ENCODE measurements around the gene LRRC57. TPM values are rescaled to one million over a fixed set of nuclear protein-coding genes. Genes with fewer than 3 reads are reported as not detected.

LRRC57 gene
- total and polyA plus RNA-seq, 2 of the 13 experiments (the other 11 are each of a cell fraction or from before 2014, with no cell fraction given): 5.8 to 14.8 TPM

DNA sequence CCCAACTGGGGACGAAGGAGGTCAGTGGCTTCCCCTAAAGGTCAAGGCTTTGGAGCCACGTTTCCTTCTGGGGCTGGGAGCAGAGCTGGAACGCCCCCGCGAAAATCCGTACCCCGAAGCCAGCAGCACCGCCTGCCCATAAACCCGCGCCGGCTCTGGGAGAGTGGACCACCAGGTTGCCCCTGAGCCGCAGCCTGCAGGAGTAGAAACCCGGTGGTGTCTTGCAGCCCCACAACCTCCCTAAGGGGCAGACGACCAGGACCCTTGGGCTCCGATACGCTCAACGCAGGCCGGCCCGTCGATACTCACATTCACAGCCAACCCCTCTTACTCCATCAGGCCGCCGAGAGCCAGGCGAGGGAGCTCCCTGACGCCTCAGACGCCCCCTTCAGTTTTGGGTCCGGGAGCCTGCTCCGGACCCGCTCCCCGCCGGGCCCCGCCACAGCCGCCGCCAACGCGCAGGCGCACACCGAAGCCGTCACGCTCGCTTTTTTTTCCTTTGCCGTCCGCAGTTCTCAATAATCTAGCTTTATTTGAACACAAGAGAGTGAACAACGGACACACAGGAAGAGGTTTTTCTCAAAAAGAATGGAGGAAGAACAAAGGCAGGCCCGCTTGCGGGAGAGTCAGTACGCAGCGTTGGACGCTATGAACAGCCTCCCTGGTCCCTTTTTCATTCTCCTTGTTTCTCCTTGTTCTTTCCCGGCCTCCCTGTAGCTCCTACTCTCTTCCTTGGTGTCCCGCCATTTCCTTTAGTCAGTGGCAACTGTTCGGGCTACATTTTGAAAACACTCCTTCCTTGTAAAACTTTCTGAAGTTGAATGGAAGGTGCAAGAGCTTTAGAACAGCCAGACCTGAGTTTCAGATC, 57.7 kb downstream of the LRRC57 start, which contains the start of gene ZNF106 (continued):
- TF ChIP-seq SRSF9 (IDR thresholded peaks at IDR 0.05; ENCODE audit: borderline replicate concordance, insufficient read depth, low read depth, low read length, poor library complexity, severe bottlenecking): no peak
- peak; percentile 75 for TF ChIP-seq ZFX (CRISPR knock-in tag; IDR thresholded peaks at IDR 0.05; ENCODE audit: low read depth)
- peak; percentile 42; the same call in 1 of the 2 replicates for TF ChIP-seq ZNF33A (CRISPR knock-in tag; IDR thresholded peaks at IDR 0.05; ENCODE audit: borderline replicate concordance)
- TF ChIP-seq ZNF670 (CRISPR knock-in tag; IDR thresholded peaks at IDR 0.05; ENCODE audit: borderline replicate concordance): peak; percentile 94
- peak; percentile 91 for TF ChIP-seq KMT2A (CRISPR knock-in tag; IDR thresholded peaks at IDR 0.05)
- peak; percentile 92 for TF ChIP-seq ZNF33B (CRISPR knock-in tag; IDR thresholded peaks at IDR 0.05)
- TF ChIP-seq ZNF883 (CRISPR knock-in tag; IDR thresholded peaks at IDR 0.05; ENCODE audit: not compliant biosample characterization): peak; percentile 62
- 0 out of 2 replicates have a peak, but pooled peaks have one; percentile 45 for TF ChIP-seq HES4 (CRISPR knock-in tag; IDR thresholded peaks at IDR 0.05; ENCODE audit: borderline replicate concordance)
- 0 out of 2 replicates have a peak, but pooled peaks have one; percentile 47 for TF ChIP-seq RARG (CRISPR knock-in tag; IDR thresholded peaks at IDR 0.05; ENCODE audit: low read depth)
- TF ChIP-seq SRY (CRISPR knock-in tag; IDR thresholded peaks at IDR 0.05): peak; percentile 28; the same call in 1 of the 2 replicates
- peak; percentile 49 for TF ChIP-seq CBX1 (IDR thresholded peaks at IDR 0.05; ENCODE audit: low read depth)
- TF ChIP-seq ZNF557 (CRISPR knock-in tag; IDR thresholded peaks at IDR 0.05): 0 out of 2 replicates have a peak, but pooled peaks have one; percentile 77
- TF ChIP-seq NFE2 (CRISPR knock-in tag; IDR thresholded peaks at IDR 0.05): no peak
- peak; percentile 96 for TF ChIP-seq ZNF816 (CRISPR knock-in tag; IDR thresholded peaks at IDR 0.05; ENCODE audit: borderline replicate concordance)
- TF ChIP-seq, protein P1, sequence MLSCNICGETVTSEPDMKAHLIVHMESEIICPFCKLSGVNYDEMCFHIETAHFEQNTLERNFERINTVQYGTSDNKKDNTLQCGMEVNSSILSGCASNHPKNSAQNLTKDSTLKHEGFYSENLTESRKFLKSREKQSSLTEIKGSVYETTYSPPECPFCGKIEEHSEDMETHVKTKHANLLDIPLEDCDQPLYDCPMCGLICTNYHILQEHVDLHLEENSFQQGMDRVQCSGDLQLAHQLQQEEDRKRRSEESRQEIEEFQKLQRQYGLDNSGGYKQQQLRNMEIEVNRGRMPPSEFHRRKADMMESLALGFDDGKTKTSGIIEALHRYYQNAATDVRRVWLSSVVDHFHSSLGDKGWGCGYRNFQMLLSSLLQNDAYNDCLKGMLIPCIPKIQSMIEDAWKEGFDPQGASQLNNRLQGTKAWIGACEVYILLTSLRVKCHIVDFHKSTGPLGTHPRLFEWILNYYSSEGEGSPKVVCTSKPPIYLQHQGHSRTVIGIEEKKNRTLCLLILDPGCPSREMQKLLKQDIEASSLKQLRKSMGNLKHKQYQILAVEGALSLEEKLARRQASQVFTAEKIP (CRISPR knock-in tag; IDR thresholded peaks at IDR 0.05; ENCODE audit: borderline replicate concordance): no peak
- peak; percentile 89 for TF ChIP-seq ZFP37 (CRISPR knock-in tag; IDR thresholded peaks at IDR 0.05; ENCODE audit: borderline replicate concordance)
- peak; percentile 89 for TF ChIP-seq ASH2L (IDR thresholded peaks at IDR 0.05; ENCODE audit: insufficient read length, low read depth, low read length)
- TF ChIP-seq ZNF496 (CRISPR knock-in tag; IDR thresholded peaks at IDR 0.05; ENCODE audit: insufficient replicate concordance): no peak
- peak; percentile 89 for TF ChIP-seq HOXA3 (CRISPR knock-in tag; IDR thresholded peaks at IDR 0.05)
- peak; percentile 19; the same call in 1 of the 2 replicates for TF ChIP-seq ZNF274 (CRISPR knock-in tag; IDR thresholded peaks at IDR 0.05)
- TF ChIP-seq, protein P2, sequence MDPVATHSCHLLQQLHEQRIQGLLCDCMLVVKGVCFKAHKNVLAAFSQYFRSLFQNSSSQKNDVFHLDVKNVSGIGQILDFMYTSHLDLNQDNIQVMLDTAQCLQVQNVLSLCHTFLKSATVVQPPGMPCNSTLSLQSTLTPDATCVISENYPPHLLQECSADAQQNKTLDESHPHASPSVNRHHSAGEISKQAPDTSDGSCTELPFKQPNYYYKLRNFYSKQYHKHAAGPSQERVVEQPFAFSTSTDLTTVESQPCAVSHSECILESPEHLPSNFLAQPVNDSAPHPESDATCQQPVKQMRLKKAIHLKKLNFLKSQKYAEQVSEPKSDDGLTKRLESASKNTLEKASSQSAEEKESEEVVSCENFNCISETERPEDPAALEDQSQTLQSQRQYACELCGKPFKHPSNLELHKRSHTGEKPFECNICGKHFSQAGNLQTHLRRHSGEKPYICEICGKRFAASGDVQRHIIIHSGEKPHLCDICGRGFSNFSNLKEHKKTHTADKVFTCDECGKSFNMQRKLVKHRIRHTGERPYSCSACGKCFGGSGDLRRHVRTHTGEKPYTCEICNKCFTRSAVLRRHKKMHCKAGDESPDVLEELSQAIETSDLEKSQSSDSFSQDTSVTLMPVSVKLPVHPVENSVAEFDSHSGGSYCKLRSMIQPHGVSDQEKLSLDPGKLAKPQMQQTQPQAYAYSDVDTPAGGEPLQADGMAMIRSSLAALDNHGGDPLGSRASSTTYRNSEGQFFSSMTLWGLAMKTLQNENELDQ (CRISPR knock-in tag; IDR thresholded peaks at IDR 0.05; ENCODE audit: borderline replicate concordance): no peak
- TF ChIP-seq MATR3 (CRISPR knock-in tag; IDR thresholded peaks at IDR 0.05): no peak
- no peak for TF ChIP-seq ZNF337 (CRISPR knock-in tag; IDR thresholded peaks at IDR 0.05; ENCODE audit: borderline replicate concordance, low read depth)
- TF ChIP-seq PHF5A (CRISPR knock-in tag; IDR thresholded peaks at IDR 0.05; ENCODE audit: low read depth, unreplicated experiment): no peak
- TF ChIP-seq TBX3 (IDR thresholded peaks at IDR 0.05; ENCODE audit: borderline replicate concordance): no peak
- TF ChIP-seq ZNF232 (CRISPR knock-in tag; IDR thresholded peaks at IDR 0.05; ENCODE audit: borderline replicate concordance): peak; percentile 77; the same call in 1 of the 2 replicates

Measured in HepG2 (cell line).